ENCODE results near the gene METTL26. TPM values are rescaled to one million over a fixed set of nuclear protein-coding genes. Genes with fewer than 3 reads are reported as not detected.

The METTL26 gene
- total and polyA plus RNA-seq, 9 of the 15 experiments (the other 6 are each of a cell fraction or from before 2014, with no cell fraction given): 7.3 to 262 (median 80.9) TPM

DNA sequence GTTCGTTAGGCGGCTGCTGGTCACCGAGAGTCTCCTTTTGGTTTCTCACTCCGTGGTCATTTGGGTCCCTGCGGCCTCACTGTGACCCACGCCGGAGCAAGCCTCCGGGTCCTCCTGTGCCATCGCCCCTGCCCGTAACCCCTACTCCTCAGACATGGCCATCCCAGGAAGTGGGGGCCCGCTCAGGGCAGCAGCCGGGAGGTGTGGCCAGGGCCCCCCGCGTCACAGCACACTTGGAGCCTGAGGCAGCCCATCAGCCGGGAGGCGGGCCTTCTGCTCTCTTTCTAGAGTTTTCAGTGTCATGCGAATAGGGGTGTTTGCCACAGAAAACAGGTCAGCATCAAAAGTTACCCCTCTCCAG lies 13.2 kb downstream of the METTL26 start (continued):
- TF ChIP-seq, protein P1, sequence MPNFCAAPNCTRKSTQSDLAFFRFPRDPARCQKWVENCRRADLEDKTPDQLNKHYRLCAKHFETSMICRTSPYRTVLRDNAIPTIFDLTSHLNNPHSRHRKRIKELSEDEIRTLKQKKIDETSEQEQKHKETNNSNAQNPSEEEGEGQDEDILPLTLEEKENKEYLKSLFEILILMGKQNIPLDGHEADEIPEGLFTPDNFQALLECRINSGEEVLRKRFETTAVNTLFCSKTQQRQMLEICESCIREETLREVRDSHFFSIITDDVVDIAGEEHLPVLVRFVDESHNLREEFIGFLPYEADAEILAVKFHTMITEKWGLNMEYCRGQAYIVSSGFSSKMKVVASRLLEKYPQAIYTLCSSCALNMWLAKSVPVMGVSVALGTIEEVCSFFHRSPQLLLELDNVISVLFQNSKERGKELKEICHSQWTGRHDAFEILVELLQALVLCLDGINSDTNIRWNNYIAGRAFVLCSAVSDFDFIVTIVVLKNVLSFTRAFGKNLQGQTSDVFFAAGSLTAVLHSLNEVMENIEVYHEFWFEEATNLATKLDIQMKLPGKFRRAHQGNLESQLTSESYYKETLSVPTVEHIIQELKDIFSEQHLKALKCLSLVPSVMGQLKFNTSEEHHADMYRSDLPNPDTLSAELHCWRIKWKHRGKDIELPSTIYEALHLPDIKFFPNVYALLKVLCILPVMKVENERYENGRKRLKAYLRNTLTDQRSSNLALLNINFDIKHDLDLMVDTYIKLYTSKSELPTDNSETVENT (CRISPR knock-in tag; IDR thresholded peaks at IDR 0.05): 0 out of 2 replicates have a peak, but pooled peaks have one; percentile 8
- 0 out of 2 replicates have a peak, but pooled peaks have one; percentile 13 for TF ChIP-seq ETV1 (tag; conservative IDR thresholded peaks at IDR 0.05; ENCODE audit: low read depth)
- peak; percentile 17; the same call in 1 of the 2 replicates for TF ChIP-seq ZBTB7A (IDR thresholded peaks at IDR 0.05; ENCODE audit: borderline replicate concordance, control insufficient read depth, low read depth, low read length)
- 0 out of 2 replicates have a peak, but pooled peaks have one; percentile 18 for TF ChIP-seq NFRKB (IDR thresholded peaks at IDR 0.05; ENCODE audit: low read depth)
- TF ChIP-seq CREM (IDR thresholded peaks at IDR 0.05; ENCODE audit: low read depth): 0 out of 2 replicates have a peak, but pooled peaks have one; percentile 10
- TF ChIP-seq TAF15 (IDR thresholded peaks at IDR 0.05; ENCODE audit: low read depth, low read length): no peak

DNA sequence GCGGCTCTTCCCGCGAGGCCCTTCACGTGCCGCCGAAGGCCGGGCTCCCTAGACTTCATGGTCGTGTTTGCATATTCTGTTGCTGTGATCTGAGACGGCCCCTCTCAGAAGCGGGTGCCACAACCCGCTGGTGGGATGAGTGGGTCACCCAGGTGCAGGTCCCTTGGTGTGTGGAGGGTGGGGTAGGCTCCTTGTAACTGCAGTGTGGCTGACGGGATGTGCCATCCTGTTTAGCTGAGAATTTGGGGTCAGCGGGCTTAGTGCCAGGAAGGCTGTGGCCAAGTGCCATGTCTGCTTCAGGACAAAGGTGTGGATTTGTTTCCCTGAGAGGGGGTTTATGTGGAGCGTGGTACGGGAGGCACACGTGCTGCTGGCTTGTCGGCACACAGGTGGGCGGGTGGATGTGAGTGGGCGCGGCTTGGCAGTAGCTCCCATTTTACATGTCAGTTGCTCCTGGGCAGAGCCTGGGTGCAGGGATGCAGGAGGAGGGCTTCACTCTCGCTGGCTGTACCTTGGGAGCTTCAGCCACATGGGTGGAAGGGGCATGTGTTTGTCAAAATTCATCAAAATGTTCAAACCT lies 14.5 kb downstream of the METTL26 start:
- WGBS (ENCODE audit: insufficient coverage, low coverage, missing lambda C conversion rate): 73% methylated on average over 20 of the region's 21 CpGs
- H3K9me3 ChIP-seq (replicated peaks; ENCODE audit: control insufficient read depth, insufficient read depth, low read depth, low read length): no peaks in the 10 kb centered on the region
- BruUV-seq (replicated peaks): no TSS peak
- H3K9ac ChIP-seq (ENCODE audit: insufficient read depth in 1 of 2, low read depth in 2 of 2, low read length in 2 of 2): peak overlapping the region; percentile 67 to 93
- ChIA-PET POLR2A (interaction anchor here (0.7 to 1.3 kb wide), 13 partner anchors 9 to 355 kb away, joined by 3 to 9 read pairs (median 3); partner anchors contain the start of genes METTL26 and WFIKKN1), CTCF (ENCODE audit: low intra/inter-chr PET ratio) (no interaction called here)
- H3K27me3 ChIP-seq (ENCODE audit: control insufficient read depth in 2 of 2, insufficient read depth in 2 of 2, low read length in 2 of 2): no peaks in the 10 kb centered on the region
- intact Hi-C loops (cut with micrococcal nuclease): loop anchor here (2.0 kb wide), 1 partner anchor 15 kb away; the partner anchor contains the start of gene METTL26
- H3K4me1 ChIP-seq (replicated peaks in 1 of 2; ENCODE audit: control insufficient read depth in 2 of 2, insufficient read depth in 2 of 2, low read length in 2 of 2): peaks cover 21 to 71% of the 10 kb centered on the region in 2 experiments
- FAIRE-seq (no peak), DNase-seq (ENCODE audit: extremely low read depth in 1 of 4, low spot score in 3 of 4) (no peak), ATAC-seq (no peak)
- H3K4me2 ChIP-seq (ENCODE audit: insufficient read depth, low read length): peak overlapping the region; percentile 73
- H3K27ac ChIP-seq (ENCODE audit: extremely low read depth, low read depth, low read length): peak overlapping the region; percentile 71; the same call in 2 of the 3 replicates
- peaks cover 8% of the 10 kb centered on the region; the same call in 2 of the 3 replicates for H3K36me3 ChIP-seq (ENCODE audit: control insufficient read depth, insufficient read depth, low read length)
- peak overlapping the region; percentile 53 for H2AFZ ChIP-seq (ENCODE audit: low read depth, low read length)
- no peaks in the 10 kb centered on the region for H4K20me1 ChIP-seq (replicated peaks; ENCODE audit: control insufficient read depth, insufficient read depth, low read length)
- 0 out of 2 replicates have a peak overlapping the region, but pooled peaks have one; percentile 24 for H3K4me3 ChIP-seq
- in situ Hi-C loops (cut with MboI): no loop called here
- H3K9me1 ChIP-seq (ENCODE audit: control insufficient read depth, insufficient read depth, low read length): no peaks in the 10 kb centered on the region
- H3K79me2 ChIP-seq (ENCODE audit: control insufficient read depth, insufficient read depth, low read length): peaks cover 19% of the 10 kb centered on the region; the same call in 2 of the 3 replicates
- TF ChIP-seq TCF3 (CRISPR knock-in tag; IDR thresholded peaks at IDR 0.05): no peak
- TF ChIP-seq ZNF644 (tag; IDR thresholded peaks at IDR 0.05; ENCODE audit: low read depth): no peak
- TF ChIP-seq MBD2 (IDR thresholded peaks at IDR 0.05; ENCODE audit: borderline replicate concordance, low read depth): peak; percentile 5; the same call in 1 of the 2 replicates
- TF ChIP-seq SAFB (IDR thresholded peaks at IDR 0.05; ENCODE audit: borderline replicate concordance, low read depth, low read length): no peak
- no peak for TF ChIP-seq ZNF217 (CRISPR knock-in tag; IDR thresholded peaks at IDR 0.05)
- no peak for TF ChIP-seq RFX1 (IDR thresholded peaks at IDR 0.05)
- TF ChIP-seq, protein P2, sequence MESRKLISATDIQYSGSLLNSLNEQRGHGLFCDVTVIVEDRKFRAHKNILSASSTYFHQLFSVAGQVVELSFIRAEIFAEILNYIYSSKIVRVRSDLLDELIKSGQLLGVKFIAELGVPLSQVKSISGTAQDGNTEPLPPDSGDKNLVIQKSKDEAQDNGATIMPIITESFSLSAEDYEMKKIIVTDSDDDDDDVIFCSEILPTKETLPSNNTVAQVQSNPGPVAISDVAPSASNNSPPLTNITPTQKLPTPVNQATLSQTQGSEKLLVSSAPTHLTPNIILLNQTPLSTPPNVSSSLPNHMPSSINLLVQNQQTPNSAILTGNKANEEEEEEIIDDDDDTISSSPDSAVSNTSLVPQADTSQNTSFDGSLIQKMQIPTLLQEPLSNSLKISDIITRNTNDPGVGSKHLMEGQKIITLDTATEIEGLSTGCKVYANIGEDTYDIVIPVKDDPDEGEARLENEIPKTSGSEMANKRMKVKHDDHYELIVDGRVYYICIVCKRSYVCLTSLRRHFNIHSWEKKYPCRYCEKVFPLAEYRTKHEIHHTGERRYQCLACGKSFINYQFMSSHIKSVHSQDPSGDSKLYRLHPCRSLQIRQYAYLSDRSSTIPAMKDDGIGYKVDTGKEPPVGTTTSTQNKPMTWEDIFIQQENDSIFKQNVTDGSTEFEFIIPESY (CRISPR knock-in tag; IDR thresholded peaks at IDR 0.05): 0 out of 2 replicates have a peak, but pooled peaks have one; percentile 49
- TF ChIP-seq, protein P3, sequence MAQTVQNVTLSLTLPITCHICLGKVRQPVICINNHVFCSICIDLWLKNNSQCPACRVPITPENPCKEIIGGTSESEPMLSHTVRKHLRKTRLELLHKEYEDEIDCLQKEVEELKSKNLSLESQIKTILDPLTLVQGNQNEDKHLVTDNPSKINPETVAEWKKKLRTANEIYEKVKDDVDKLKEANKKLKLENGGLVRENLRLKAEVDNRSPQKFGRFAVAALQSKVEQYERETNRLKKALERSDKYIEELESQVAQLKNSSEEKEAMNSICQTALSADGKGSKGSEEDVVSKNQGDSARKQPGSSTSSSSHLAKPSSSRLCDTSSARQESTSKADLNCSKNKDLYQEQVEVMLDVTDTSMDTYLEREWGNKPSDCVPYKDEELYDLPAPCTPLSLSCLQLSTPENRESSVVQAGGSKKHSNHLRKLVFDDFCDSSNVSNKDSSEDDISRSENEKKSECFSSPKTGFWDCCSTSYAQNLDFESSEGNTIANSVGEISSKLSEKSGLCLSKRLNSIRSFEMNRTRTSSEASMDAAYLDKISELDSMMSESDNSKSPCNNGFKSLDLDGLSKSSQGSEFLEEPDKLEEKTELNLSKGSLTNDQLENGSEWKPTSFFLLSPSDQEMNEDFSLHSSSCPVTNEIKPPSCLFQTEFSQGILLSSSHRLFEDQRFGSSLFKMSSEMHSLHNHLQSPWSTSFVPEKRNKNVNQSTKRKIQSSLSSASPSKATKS (CRISPR knock-in tag; IDR thresholded peaks at IDR 0.05): no peak
